ENCODE measurements around the gene MTARC2. TPM values are rescaled to one million over a fixed set of nuclear protein-coding genes. Genes with fewer than 3 reads are reported as not detected.
"Not testable (repeated sequence)": the region's sequence is repeated elsewhere in the genome, so short reads cannot be mapped to it uniquely, and the experiment has no call there.

The MTARC2 gene
- total RNA-seq, 1 experiment from 2014 or later = 15.2 TPM

DNA sequence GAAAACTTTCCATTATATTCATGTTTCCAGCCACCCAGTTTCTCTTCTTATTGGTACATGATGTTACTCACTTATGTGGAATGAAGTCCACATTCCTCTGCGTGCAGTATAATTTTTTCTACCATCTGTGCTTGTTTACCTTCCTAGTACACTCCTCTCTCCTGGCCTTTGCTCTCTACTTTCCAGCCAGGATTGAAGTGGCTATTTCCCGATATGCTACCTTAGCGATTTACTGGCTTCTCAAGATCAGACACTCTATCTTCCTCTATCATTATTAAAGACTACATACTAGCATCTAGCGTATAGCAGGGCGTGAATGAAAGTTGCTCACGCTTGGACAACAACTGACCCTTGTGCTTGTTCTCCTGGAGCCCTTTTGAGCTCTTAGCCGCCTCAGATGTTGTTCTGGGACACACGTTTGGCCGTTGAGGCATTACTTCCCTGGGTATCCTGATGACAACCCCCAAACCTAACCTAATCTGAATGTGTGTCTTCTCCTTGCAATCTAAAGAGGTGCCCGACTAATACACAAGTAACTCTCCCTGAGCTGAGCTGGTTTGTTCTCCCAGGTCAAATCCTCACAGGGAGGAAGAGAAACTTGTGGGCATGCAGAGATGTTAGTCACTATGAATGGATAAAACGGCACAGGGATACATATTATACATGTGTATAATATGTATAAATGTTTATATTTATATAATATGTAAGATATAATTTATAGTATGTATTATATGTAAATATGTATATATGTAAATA lies 13.4 kb upstream of the MTARC2 start:
- Mint-ChIP-seq H3K36me3 (no peaks in the 10 kb centered on the region), H3K9me3 (no peaks in the 10 kb centered on the region), H3K4me3 (no peak overlapping the region), H3K4me1 (no peaks in the 10 kb centered on the region), H3K27me3 (ENCODE audit: low read depth) (no peaks in the 10 kb centered on the region; the same call in 1 of the 2 replicates), H3K27ac (no peak overlapping the region)
- DNase-seq (ENCODE audit: low spot score) (no peak), ATAC-seq (no peak)
- ChIA-PET CTCF (interaction anchor here (2.0 to 2.7 kb wide), 5 partner anchors 13 to 54 kb away, joined by 10 to 64 read pairs (median 20); partner anchors contain the start of genes MTARC1 and MTARC2), POLR2A (interaction anchor here (3.1 kb wide), 1 partner anchor 13 kb away, joined by 22 read pairs; the partner anchor contains the start of gene MTARC2)
- TF ChIP-seq, protein P1, sequence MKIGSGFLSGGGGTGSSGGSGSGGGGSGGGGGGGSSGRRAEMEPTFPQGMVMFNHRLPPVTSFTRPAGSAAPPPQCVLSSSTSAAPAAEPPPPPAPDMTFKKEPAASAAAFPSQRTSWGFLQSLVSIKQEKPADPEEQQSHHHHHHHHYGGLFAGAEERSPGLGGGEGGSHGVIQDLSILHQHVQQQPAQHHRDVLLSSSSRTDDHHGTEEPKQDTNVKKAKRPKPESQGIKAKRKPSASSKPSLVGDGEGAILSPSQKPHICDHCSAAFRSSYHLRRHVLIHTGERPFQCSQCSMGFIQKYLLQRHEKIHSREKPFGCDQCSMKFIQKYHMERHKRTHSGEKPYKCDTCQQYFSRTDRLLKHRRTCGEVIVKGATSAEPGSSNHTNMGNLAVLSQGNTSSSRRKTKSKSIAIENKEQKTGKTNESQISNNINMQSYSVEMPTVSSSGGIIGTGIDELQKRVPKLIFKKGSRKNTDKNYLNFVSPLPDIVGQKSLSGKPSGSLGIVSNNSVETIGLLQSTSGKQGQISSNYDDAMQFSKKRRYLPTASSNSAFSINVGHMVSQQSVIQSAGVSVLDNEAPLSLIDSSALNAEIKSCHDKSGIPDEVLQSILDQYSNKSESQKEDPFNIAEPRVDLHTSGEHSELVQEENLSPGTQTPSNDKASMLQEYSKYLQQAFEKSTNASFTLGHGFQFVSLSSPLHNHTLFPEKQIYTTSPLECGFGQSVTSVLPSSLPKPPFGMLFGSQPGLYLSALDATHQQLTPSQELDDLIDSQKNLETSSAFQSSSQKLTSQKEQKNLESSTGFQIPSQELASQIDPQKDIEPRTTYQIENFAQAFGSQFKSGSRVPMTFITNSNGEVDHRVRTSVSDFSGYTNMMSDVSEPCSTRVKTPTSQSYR (CRISPR knock-in tag; IDR thresholded peaks at IDR 0.05) = no peak

DNA sequence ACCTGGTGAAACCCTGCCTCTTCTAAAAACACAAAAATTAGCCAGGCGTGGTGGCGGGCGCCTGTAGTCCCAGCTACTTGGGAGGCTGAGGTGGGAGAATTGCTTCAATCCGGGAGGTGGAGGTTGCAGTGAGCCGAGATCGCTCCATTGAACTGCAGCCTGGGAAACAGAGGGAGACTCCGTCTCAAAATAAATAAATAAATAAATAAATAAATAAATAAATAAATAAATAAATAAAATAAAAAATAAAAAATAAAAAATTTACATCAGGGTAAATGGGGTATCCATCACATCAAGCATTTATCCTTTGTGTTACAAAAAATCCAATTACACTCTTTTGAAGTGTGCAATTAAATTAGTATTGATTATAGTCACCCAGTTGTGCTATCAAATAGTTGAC lies 11.8 kb upstream of the MTARC2 start:
- H3K27ac Mint-ChIP-seq; H3K4me1 Mint-ChIP-seq; ATAC-seq; H3K27me3 Mint-ChIP-seq (ENCODE audit: low read depth); POLR2A ChIA-PET; DNase-seq (ENCODE audit: low spot score); CTCF ChIA-PET; H3K9me3 Mint-ChIP-seq; H3K4me3 Mint-ChIP-seq; H3K36me3 Mint-ChIP-seq: not testable (repeated sequence)
- TF ChIP-seq HMGA2 (CRISPR knock-in tag; IDR thresholded peaks at IDR 0.05) = peak; percentile 56; the same call in 1 of the 2 replicates

DNA sequence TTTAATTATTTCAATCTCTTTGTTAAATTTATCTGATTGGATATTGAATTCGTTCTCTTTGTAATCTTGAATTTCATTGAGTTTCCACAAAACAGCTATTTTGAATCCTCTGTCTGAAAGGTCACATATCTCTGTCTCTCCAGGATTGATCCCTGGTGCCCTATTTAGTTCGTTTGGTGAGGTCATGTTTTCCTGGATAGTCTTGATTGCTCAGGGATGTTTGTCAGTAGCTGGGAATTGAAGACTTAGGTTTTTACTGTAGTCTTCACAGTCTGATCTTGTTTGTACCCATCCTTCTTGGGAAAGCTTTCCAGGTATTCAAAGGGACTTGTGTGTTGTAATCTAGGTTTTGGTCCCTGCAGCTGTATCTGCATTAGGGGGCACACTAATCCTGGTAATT lies 6.8 kb upstream of the MTARC2 start:
- TF ChIP-seq, protein P2, sequence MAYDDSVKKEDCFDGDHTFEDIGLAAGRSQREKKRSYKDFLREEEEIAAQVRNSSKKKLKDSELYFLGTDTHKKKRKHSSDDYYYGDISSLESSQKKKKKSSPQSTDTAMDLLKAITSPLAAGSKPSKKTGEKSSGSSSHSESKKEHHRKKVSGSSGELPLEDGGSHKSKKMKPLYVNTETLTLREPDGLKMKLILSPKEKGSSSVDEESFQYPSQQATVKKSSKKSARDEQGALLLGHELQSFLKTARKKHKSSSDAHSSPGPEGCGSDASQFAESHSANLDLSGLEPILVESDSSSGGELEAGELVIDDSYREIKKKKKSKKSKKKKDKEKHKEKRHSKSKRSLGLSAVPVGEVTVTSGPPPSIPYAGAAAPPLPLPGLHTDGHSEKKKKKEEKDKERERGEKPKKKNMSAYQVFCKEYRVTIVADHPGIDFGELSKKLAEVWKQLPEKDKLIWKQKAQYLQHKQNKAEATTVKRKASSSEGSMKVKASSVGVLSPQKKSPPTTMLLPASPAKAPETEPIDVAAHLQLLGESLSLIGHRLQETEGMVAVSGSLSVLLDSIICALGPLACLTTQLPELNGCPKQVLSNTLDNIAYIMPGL (CRISPR knock-in tag; IDR thresholded peaks at IDR 0.05) = no peak
- no peak for TF ChIP-seq GRHL2 (CRISPR knock-in tag; IDR thresholded peaks at IDR 0.05; ENCODE audit: insufficient replicate concordance, severe bottlenecking)
- TF ChIP-seq JUN (CRISPR knock-in tag; IDR thresholded peaks at IDR 0.05) = no peak
- TF ChIP-seq FOXP1 (CRISPR knock-in tag; IDR thresholded peaks at IDR 0.05; ENCODE audit: borderline replicate concordance) = no peak
- no peak for TF ChIP-seq ZNF317 (CRISPR knock-in tag; IDR thresholded peaks at IDR 0.05; ENCODE audit: borderline replicate concordance, low read depth)
- TF ChIP-seq, protein P3, sequence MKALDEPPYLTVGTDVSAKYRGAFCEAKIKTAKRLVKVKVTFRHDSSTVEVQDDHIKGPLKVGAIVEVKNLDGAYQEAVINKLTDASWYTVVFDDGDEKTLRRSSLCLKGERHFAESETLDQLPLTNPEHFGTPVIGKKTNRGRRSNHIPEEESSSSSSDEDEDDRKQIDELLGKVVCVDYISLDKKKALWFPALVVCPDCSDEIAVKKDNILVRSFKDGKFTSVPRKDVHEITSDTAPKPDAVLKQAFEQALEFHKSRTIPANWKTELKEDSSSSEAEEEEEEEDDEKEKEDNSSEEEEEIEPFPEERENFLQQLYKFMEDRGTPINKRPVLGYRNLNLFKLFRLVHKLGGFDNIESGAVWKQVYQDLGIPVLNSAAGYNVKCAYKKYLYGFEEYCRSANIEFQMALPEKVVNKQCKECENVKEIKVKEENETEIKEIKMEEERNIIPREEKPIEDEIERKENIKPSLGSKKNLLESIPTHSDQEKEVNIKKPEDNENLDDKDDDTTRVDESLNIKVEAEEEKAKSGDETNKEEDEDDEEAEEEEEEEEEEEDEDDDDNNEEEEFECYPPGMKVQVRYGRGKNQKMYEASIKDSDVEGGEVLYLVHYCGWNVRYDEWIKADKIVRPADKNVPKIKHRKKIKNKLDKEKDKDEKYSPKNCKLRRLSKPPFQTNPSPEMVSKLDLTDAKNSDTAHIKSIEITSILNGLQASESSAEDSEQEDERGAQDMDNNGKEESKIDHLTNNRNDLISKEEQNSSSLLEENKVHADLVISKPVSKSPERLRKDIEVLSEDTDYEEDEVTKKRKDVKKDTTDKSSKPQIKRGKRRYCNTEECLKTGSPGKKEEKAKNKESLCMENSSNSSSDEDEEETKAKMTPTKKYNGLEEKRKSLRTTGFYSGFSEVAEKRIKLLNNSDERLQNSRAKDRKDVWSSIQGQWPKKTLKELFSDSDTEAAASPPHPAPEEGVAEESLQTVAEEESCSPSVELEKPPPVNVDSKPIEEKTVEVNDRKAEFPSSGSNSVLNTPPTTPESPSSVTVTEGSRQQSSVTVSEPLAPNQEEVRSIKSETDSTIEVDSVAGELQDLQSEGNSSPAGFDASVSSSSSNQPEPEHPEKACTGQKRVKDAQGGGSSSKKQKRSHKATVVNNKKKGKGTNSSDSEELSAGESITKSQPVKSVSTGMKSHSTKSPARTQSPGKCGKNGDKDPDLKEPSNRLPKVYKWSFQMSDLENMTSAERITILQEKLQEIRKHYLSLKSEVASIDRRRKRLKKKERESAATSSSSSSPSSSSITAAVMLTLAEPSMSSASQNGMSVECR (CRISPR knock-in tag; IDR thresholded peaks at IDR 0.05; ENCODE audit: borderline replicate concordance) = no peak
- TF ChIP-seq ZNF232 (CRISPR knock-in tag; IDR thresholded peaks at IDR 0.05) = no peak
- TF ChIP-seq IRF2 (CRISPR knock-in tag; IDR thresholded peaks at IDR 0.05; ENCODE audit: borderline replicate concordance, low read depth) = no peak
- no peak overlapping the region for H3K27ac Mint-ChIP-seq
- ChIA-PET POLR2A (no interaction called here), CTCF (interaction anchor here (2.1 kb wide), 1 partner anchor 8 kb away, joined by 9 read pairs; no protein-coding TSS in a partner anchor)
- H3K36me3 Mint-ChIP-seq = no peaks in the 10 kb centered on the region
- DNase-seq (ENCODE audit: low spot score) (no peak), ATAC-seq (no peak)
- peaks cover 12% of the 10 kb centered on the region for H3K27me3 Mint-ChIP-seq (ENCODE audit: low read depth)
- H3K4me3 Mint-ChIP-seq = no peak overlapping the region
- peaks cover 5% of the 10 kb centered on the region for H3K4me1 Mint-ChIP-seq
- 0 out of 2 replicates have a peak, but pooled peaks cover 6% of the 10 kb centered on the region for H3K9me3 Mint-ChIP-seq
